ENCODE results near the gene NIM1K.

DNA sequence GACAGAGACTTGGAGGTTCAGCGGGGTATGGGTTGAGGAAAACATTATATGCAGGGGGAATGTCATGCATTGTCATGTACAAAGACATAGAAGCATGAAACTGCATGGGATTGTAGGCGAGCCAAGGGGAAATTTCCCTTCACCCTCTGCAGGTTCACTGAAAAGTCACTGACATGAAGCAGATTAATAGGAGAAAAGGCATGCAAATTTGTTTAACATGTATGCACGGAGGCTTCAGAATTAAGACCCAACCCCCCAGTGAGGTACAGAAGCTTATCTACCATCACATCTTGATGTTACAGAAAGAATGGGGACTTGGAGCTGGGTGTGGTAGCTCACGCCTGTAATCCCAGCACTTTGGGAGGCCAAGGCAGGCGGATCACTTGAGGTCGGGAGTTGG lies 18.5 kb downstream of the NIM1K start:
- TF ChIP-seq, protein P1, sequence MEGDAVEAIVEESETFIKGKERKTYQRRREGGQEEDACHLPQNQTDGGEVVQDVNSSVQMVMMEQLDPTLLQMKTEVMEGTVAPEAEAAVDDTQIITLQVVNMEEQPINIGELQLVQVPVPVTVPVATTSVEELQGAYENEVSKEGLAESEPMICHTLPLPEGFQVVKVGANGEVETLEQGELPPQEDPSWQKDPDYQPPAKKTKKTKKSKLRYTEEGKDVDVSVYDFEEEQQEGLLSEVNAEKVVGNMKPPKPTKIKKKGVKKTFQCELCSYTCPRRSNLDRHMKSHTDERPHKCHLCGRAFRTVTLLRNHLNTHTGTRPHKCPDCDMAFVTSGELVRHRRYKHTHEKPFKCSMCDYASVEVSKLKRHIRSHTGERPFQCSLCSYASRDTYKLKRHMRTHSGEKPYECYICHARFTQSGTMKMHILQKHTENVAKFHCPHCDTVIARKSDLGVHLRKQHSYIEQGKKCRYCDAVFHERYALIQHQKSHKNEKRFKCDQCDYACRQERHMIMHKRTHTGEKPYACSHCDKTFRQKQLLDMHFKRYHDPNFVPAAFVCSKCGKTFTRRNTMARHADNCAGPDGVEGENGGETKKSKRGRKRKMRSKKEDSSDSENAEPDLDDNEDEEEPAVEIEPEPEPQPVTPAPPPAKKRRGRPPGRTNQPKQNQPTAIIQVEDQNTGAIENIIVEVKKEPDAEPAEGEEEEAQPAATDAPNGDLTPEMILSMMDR (IDR thresholded peaks at IDR 0.05): no peak
- no peak for TF ChIP-seq EZH2 (IDR thresholded peaks at IDR 0.05; ENCODE audit: borderline replicate concordance, insufficient read depth, low read depth, low read length, poor library complexity, severe bottlenecking)
